GM21447 (cell line): Measurements from ENCODE around the gene NOSIP.

Experiments used
- ATAC-seq: cut with Tn5 transposase; IDR thresholded peaks from one replicate; pipeline ENCODE4 v1.9.1; 2021; ENCODE audit not compliant: unreplicated experiment

NOSIP gene

DNA sequence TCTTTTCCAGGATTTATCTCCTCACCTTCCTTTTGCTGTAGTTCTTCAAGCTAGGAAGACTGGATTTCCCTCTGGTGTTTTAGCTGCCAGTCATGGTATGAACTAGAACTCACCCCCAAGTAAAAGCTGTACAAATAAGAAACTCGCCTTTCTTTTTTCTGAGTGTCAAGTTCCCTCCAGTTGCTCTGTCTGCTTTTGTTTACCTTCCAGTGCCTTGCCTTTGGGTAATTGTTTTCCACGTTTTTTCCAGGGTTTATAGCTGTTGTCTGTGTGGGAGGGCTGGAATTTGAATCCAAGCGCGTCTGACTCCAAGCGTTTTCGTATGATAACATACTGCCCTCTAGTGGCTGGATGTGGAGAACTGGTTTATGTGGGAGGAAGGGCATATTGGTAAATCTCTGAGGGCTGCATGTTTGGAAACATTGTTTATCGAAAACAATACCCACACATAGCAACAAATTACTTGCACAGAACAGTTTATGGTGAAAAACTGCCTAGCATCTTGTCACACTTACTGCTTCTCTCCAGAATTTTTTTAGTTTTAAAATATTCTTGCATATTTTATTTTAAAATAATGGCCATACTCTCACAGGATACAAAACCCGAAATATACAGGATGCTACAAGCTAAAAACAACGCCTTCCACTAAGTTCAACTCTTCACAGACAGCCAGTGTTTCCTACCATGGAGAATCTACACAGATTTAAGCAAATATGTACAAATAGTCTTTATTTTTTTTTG is 33.4 kb downstream of the NOSIP start:
- no peak for ATAC-seq

DNA sequence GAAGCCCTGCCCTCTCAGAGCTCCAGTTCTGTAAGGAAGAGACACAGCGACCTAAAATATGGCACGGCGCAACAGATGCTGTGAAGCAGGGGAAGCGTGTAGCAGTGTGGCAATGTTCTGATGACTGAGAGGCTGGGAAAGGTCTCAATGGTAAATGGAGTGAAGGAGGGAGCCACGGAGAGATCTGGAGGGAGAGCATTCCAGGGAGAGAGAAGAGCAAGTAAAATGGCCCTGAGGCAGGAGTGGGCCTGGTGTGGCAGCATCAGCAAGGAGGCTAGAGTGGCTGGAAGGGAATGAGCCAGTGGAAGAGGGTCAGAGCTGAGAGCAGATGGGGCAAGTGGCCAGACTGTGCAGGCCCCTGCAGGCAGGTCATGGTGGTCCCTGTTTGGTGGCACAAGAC is 36.2 kb downstream of the NOSIP start:
- ATAC-seq = no peak

DNA sequence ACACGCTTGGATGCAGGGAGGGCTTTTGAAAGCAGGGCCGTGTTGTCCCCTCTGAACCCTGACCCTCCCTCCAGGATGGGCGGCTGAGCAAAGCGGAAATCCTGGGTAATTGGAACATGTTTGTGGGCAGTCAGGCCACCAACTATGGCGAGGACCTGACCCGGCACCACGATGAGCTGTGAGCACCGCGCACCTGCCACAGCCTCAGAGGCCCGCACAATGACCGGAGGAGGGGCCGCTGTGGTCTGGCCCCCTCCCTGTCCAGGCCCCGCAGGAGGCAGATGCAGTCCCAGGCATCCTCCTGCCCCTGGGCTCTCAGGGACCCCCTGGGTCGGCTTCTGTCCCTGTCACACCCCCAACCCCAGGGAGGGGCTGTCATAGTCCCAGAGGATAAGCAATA is 37.3 kb downstream of the NOSIP start:
- ATAC-seq = no peak

DNA sequence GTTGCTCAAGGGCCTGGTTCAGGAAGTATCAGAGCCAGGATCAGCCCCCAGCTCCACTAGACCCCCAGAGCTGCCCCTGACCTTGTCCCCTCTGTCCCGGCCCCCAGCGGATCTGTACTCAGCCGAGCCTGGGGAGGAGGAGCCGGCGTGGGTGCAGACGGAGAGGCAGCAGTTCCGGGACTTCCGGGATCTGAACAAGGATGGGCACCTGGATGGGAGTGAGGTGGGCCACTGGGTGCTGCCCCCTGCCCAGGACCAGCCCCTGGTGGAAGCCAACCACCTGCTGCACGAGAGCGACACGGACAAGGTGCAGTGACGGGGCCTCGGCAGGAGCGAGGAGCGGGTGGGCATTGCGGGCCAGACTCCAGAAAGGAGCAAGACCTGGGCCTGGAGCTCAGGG is 37.9 kb downstream of the NOSIP start:
- no peak for ATAC-seq

DNA sequence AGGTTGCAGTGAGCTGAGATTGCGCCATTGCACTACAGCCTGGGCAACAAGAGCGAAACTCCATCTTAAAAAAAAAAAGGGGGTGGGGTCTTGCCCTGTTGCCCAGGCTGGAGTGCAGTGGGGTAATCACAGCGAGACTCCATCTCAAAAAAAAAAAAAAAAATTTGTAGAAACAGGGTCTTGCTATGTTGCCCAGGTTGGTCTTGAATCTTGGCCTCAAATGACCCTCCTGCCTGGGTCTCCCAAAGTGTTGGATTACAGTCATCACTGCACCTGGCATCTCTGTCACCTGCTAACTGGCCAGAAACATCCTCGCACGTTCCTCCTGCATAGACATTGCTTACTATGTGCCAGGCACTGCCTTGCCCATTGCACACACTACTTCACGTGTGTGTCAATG is 38.4 kb downstream of the NOSIP start:
- ATAC-seq = no peak

DNA sequence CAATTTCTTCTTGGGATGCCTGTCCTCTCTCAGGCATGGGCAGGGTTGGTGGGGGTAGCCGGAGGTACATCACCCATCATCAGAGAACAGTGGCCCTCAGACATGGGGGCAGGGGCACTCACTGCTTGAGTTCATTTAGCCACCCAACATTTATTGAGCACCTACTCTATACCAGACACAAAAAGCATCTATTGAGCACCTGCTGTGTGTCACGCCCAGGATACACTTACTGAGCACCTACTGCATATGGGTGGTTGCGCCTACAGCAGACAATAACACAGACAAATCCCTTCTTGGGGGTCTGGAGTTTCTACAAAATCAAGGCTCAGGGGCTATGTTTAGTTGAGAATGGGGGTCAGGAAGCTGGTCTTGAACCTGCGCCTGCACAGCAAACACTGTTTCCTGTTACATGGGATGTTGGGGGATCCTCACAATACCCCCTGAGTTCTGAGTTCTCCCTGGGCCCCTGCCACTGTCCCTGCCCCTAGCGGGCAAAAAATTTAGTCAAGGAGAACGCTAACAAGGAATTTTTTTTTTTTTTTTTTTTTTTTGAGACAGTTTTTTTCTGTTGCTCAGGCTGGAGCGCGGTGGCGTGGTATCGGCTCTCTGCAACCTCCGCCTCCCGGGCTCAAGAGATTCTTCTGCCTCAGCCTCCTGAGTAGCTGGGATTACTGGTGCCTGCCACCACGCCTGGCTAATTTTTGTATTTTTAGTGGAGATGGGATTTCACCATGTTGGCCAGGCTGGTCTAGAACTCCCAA is 41.0 kb downstream of the NOSIP start:
- no peak for ATAC-seq

DNA sequence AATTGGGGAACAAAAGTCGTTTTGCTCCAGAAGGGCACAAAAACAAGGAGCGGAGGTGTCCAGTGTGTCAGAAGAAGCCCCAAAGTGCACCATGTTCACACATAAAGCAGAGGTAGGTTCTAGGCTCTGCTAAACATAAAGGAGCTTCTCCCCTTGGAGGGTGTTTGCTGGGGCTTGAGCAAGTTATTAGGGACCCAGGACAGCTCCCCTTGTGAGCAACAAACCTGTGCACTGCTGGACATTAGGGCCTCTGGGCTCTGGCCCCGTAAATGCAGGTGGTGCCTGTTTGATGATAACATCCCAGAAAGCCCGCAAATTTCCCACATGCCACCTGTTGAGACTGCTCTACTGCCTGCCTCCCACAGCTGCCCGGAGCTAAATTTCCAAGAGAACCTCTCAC is 41.7 kb downstream of the NOSIP start:
- ATAC-seq = no peak

DNA sequence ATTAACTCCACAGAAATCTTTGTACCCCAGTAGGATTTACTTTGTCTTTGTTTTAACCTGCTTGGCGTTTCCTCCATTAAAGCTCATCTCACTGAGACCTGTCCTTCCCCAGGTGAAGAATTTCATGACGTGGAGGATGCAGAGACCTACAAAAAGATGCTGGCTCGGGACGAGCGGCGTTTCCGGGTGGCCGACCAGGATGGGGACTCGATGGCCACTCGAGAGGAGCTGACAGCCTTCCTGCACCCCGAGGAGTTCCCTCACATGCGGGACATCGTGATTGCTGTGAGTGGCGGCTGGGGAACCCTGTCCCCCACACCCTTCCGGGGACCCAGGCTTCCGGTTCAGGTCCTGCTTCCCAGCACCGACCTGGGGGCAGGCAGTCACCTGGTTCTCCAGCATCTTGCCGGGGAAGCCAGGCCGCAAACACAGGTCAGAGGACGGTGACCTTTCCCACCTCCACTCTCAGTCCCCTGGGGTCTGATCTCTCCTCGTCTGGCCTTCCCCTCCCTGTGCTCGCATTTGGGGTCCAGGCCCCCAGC is 43.4 kb downstream of the NOSIP start:
- no peak for ATAC-seq

DNA sequence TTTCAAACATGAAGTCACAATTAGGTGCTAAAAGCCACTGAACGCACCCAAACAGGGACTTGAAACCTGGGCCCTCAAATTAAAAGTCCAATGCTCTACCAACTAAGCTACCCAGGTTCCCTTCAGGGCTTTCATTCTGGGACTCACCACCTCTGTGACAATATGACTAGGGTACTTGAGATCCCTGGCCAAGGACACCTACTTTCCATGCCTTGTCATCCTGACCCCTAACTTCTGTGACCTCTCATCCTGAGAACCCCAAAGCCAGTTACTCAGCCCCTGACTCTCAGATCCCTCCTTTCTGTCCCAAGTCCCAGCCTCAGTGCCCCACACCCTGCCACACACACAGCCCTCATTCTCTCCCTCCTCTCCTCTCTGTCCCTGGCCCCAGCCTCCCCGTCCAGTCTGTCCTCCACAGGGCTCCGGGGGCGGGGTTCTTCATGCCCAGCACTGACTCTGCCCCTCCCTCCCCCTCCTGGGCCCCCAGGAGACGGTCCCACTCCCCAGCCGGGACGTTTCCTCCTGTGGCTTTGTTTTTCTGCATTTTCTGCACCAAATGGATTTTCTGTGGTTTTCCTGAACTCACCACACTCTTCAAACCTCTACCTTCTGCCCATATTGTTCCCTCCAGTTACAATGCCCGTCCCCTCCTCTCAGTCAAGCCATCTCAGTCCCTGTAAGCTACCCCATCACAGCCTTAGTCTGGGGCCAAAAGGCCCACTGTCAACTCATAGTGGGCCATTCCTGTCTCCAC is 45.5 kb downstream of the NOSIP start:
- ATAC-seq = no peak

DNA sequence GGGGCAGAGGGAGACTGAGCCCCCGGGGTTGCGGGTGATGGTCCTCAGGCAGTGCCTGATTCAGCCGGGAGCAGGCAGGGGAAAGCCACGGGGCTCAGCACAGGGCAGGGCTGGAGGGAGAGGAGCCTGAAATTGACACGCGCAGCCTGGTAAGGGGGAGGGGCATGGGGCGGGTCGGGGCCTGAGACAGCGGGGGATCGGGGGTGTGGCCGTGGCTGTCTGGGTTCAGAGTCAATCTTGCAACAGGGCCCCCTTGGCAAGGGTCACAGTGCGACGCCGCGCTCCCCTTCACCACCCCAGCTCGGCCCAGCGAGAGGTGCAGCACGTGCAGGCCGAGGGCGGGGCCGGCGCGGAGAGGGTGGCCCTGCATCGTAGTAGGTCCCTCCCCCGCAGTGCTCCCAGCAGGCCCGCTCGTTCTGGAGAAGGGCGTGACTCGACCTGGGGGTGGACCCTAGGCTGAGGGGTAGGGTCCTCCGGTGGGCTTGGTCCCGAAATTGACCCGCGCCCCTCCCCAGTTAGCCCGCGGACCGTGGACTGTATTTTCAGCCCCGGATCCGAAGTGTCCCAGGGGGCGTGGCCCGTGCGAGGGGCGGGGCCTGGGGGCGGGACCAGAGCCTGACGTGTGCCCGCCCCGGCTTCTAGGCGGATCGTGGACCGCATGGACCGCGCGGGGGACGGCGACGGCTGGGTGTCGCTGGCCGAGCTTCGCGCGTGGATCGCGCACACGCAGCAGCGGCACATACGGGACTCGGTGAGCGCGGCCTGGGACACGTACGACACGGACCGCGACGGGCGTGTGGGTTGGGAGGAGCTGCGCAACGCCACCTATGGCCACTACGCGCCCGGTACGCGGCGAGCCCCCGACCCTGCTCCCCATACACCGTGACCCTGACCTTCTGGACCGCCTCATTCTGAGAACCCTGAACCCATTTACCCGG is 46.5 kb downstream of the NOSIP start:
- ATAC-seq = peak; percentile 57

DNA sequence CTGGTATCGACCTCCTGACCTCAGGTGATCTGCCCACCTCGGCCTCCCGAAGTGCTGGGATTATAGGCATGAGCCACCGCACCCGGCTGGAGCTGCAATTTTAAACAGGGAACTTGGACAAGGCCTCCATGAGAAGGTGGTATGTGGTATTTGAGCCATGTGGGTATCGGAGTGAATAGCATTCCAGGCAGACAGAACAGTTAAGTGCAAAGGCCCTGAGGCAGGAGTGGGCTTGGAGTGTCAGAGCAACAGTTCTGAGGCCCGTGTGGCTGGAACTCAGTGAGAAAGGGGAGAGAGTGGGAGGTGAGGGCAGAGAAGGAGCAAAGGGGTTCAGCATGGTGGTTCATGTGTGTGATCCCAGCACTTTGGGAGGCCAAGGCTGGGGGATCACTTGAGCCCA is 49.6 kb downstream of the NOSIP start:
- ATAC-seq = no peak

DNA sequence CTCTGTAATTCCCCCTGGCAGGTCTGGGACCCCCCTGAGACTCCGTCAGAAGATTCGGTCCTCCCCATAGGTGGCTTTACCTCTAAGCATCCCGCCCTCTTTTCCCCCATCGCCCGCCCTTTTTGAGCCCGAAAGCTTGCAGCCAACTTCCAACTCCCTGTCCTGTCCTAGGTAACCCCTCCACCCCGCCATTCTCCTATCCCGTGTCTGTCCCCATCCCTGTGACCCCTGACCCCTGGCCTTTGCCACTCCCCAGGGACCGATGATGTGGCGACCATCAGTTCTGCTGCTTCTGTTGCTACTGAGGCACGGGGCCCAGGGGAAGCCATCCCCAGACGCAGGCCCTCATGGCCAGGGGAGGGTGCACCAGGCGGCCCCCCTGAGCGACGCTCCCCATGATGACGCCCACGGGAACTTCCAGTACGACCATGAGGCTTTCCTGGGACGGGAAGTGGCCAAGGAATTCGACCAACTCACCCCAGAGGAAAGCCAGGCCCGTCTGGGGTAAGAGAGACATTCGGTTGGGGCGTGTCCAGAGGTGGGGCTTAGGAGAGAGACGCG is 52.1 kb downstream of the NOSIP start:
- ATAC-seq = no peak

DNA sequence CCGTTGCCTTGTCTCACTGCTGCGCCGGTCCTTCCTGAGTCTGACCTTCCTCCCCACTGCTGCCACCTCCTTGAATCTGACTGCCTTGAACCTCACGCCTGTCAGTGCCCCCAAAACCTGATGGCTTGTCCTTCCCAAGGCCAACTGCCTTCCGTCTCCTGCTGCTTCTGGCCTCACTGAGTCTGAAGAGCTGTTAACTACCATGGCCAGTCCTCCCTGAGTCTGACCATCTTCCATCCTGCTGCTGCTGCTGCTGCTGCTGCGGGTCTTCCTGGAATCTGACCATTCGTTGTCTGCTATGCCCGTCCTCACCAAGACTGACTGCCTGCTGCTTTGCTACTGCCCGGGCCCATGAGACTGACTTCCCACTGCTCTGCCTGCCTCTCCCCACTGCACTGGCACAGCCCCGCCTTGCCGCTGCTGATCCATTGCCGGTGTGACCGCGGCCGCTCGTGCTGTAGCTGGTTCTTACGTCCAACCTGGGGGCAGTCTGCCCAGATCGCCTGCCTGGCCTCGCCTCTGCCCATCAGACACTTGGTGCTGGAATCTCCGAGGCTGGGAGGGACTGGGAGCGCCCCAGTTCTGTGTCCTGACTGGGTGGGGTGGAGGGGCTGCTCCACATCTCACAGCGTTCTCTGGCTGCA is 55.4 kb downstream of the NOSIP start:
- no peak for ATAC-seq

DNA sequence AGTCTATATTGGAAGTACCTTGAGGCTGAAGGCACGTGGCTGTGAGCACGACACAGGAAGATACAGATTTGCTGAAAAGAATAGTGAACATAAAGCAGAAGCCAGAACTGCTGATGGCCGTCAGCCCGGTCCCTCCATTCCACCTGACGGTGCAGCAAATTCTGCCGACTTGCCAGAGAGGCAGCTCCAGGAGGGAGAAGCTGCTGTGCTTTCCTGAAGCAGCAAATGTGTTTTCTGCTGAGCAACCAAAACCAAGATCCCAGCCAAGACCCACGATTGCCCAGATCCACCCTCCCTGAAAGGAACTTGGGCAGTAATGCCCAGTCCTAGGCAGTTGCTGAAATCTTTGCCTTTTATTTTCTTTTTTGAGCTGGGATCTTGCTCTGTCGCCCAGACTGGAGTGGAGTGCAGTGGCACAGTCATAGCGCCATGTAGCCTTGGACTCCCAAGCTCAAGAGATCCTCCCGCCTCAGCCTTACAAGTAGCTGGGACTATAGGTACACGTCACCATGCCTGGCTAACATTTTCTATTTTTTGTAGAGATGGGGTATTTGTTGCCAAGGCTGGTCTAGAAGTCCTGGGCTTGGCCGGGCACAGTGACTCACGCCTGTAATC is 59.5 kb downstream of the NOSIP start:
- ATAC-seq = no peak

DNA sequence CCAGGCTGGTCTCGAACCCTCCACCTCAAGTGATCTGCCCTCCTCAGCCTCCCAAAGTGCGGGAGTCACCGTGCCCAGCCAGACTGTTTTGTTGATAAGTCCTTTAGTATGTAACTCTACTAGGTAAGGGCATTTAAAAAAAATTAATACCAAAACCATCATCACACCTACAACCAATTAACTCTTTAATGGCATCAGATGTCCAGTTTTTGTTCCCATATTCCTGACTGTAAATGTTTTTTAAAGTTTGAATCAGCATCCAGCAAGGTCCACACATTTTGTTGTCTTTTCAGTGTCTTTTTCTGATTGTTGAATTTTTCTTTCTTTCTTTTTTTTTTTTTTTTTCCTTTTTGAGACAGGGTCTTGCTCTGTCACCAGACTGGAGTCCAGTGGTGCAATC is 62.3 kb downstream of the NOSIP start:
- ATAC-seq = no peak

DNA sequence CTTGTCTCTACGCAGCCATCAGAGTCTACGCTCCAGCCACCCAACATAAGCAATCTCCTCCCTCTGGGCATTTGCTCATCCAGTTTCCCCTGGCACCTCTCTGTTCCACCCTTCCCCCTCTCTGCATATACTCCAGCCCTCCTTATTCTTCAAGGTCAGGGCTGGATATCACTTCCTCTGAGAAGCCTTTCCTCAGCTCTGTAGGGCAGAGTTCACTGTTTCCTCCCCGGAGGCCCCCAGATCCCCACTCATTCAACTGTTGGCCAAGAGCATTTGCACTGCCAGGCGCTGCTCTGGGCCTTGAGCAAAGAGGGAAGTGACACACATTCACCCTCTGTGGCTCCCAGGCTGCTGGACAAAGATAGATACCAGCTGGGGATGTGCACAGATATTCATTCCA is 64.6 kb downstream of the NOSIP start:
- ATAC-seq = no peak

DNA sequence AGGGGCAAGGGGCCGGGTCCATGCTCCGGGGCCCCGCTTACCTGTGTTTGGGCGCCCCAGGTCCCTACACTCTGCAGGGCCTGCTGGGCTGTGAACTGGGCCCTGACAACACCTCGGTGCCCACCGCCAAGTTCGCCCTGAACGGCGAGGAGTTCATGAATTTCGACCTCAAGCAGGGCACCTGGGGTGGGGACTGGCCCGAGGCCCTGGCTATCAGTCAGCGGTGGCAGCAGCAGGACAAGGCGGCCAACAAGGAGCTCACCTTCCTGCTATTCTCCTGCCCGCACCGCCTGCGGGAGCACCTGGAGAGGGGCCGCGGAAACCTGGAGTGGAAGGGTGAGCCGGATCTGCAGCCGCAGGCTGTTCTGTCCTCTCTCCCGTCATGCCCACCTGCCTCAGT is 66.2 kb downstream of the NOSIP start:
- ATAC-seq = no peak

DNA sequence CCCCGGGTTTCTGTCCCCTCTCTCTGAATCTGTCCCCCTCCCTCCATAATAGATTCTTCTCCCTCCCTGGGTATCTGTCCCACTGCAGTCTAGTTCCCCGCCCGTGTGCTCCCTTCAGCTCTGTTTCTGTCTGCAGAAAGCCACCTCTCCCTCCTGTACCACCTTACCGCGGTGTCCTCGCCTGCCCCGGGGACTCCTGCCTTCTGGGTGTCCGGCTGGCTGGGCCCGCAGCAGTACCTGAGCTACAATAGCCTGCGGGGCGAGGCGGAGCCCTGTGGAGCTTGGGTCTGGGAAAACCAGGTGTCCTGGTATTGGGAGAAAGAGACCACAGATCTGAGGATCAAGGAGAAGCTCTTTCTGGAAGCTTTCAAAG is 66.6 kb downstream of the NOSIP start:
- ATAC-seq = no peak

DNA sequence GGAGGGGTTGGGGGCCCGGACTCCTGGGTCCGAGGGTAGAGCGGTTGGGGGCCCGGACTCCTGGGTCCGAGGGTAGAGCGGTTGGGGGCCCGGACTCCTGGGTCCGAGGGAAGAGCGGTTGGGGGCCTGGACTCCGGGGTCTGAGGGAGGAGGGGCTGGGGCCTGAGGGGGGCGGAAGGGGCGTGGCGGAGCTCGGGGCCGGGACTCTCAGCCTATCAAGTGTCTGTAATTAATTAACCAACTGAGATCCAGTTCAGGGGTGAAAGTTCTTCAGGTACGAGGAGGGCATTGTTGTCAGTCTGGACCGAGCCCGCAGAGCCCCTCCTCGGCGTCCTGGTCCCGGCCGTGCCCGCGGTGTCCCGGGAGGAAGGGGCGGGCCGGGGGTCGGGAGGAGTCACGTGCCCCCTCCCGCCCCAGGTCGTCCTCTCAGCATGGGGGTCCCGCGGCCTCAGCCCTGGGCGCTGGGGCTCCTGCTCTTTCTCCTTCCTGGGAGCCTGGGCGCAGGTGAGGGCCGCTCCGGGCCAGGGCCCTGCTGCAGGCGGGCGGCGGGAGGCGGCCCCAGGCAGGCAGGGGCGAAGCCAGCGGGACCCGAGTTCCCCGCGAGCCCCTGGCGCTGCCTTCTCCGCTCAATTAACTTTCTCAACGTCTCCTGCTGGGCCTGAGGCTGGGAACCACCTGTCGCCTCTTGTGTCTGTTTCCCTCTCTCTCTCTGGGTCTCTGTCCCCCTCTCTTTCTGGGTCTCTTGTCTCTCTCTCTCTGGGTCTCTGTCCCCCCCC is 67.2 kb downstream of the NOSIP start:
- no peak for ATAC-seq
